Esophagus squamous epithelium (tissue), 4 donors: ENCODE results near the gene PKP1.

ENCODE experiments used
- CTCF ChIP-seq, 6 experiments: fragments of 450-650 bp in 4 of 6; fragments of 200-600 bp in 2 of 6; sonication (generic) in 2 of 6; IDR thresholded peaks; one replicate each; pipeline ENCODE4 v1.5.1; 2016 to 2019; ENCODE audit warnings: antibody characterized with exemption in 6 of 6, mild to moderate bottlenecking in 4 of 6, moderate library complexity in 4 of 6
- POLR2A ChIP-seq, 4 donors: fragments of 450-650 bp; IDR thresholded peaks; one replicate each; pipeline ENCODE4 v1.6.1; 2017; ENCODE audit warnings: antibody characterized with exemption in 4 of 4, mild to moderate bottlenecking in 4 of 4, moderate library complexity in 3 of 4

GRCh38 chr1:201356701-201357100, 73.4 kb downstream of the PKP1 start:
- TF ChIP-seq CTCF (IDR thresholded peaks at IDR 0.05) (no peak), POLR2A (IDR thresholded peaks at IDR 0.05) (no peak)
